Astrocyte (in vitro differentiated cells and primary cell): ENCODE data around the gene MYO5A. TPM values are rescaled to one million over a fixed set of nuclear protein-coding genes. Genes with fewer than 3 reads are reported as not detected.
"Not testable (repeated sequence)": the region's sequence is repeated elsewhere in the genome, so short reads cannot be mapped to it uniquely, and the experiment has no call there.

Experiments
- DNase-seq: peaks from one replicate; pipeline ENCODE4 v3.0.0-alpha.2; 2010; ENCODE audit warnings: low read depth
- FAIRE-seq: peaks from 2 replicates; lab custom pipeline; 2011; peaks lifted over from hg19 to GRCh38; lab: Jason Lieb, UNC
- H2AFZ ChIP-seq: 2 replicates; pipeline ENCODE4 v1.6.0; 2012; ENCODE audit warnings: low read depth, low read length, inconsistent platforms
- H3K27ac ChIP-seq: 2 replicates; pipeline ENCODE4 v1.5.1; 2011; ENCODE audit warnings: low read depth, low read length, inconsistent platforms
- H3K27me3 ChIP-seq: 2 replicates; pipeline ENCODE4 v1.6.0; 2011; ENCODE audit warnings: low read length, inconsistent platforms; ENCODE audit not compliant: insufficient read depth
- H3K36me3 ChIP-seq: 2 replicates; pipeline ENCODE4 v1.5.1; 2011; ENCODE audit warnings: low read length, inconsistent platforms; ENCODE audit not compliant: insufficient read depth
- H3K4me1 ChIP-seq: 2 replicates; pipeline ENCODE4 v1.5.1; 2011; ENCODE audit warnings: low read length, inconsistent platforms; ENCODE audit not compliant: insufficient read depth
- H3K4me2 ChIP-seq: 2 replicates; pipeline ENCODE4 v1.6.0; 2012; ENCODE audit warnings: low read length, inconsistent platforms
- H3K4me3 ChIP-seq: 2 replicates; pipeline ENCODE4 v1.5.1; 2011; ENCODE audit warnings: low read depth, mild to moderate bottlenecking, low read length, inconsistent platforms; ENCODE audit not compliant: insufficient read depth
- H3K79me2 ChIP-seq: 2 replicates; pipeline ENCODE4 v1.6.0; 2012; ENCODE audit warnings: mild to moderate bottlenecking, low read length, inconsistent platforms; ENCODE audit not compliant: insufficient read depth
- H3K9ac ChIP-seq: 2 replicates; pipeline ENCODE4 v1.6.0; 2012; ENCODE audit warnings: mild to moderate bottlenecking, low read length, inconsistent platforms
- H3K9me3 ChIP-seq: 2 replicates; pipeline ENCODE4 v1.5.1; 2012; ENCODE audit warnings: low read depth, mild to moderate bottlenecking, low read length, inconsistent platforms; ENCODE audit not compliant: insufficient read depth
- H4K20me1 ChIP-seq: 2 replicates; pipeline ENCODE4 v1.6.0; 2012; ENCODE audit warnings: low read length, inconsistent platforms; ENCODE audit not compliant: insufficient read depth
- H3K27ac Mint-ChIP-seq: one replicate; pipeline ENCODE4 v1.8.0; 2021; ENCODE audit warnings: mild to moderate bottlenecking, mixed read lengths; ENCODE audit not compliant: unreplicated experiment
- H3K27me3 Mint-ChIP-seq: one replicate; pipeline ENCODE4 v1.8.0; 2021; ENCODE audit warnings: low read depth, mixed read lengths; ENCODE audit not compliant: unreplicated experiment
- H3K36me3 Mint-ChIP-seq: one replicate; pipeline ENCODE4 v1.8.0; 2021; ENCODE audit warnings: low read depth, mixed read lengths; ENCODE audit not compliant: unreplicated experiment
- H3K4me1 Mint-ChIP-seq: one replicate; pipeline ENCODE4 v1.8.0; 2021; ENCODE audit warnings: low read depth, mixed read lengths; ENCODE audit not compliant: unreplicated experiment
- H3K4me3 Mint-ChIP-seq: one replicate; pipeline ENCODE4 v1.8.0; 2021; ENCODE audit warnings: mild to moderate bottlenecking, moderate library complexity, mixed read lengths; ENCODE audit not compliant: unreplicated experiment
- H3K9me3 Mint-ChIP-seq: one replicate; pipeline ENCODE4 v1.8.0; 2021; ENCODE audit warnings: mild to moderate bottlenecking, mixed read lengths; ENCODE audit not compliant: unreplicated experiment
- CTCF ChIP-seq: IDR thresholded peaks from 2 replicates; pipeline ENCODE4 v1.5.1; 2011; ENCODE audit warnings: low read depth, mild to moderate bottlenecking, inconsistent platforms, low read length, moderate library complexity; ENCODE audit not compliant: insufficient read depth
- EZH2 ChIP-seq: IDR thresholded peaks from 2 replicates; pipeline ENCODE4 v1.6.1; 2012; ENCODE audit warnings: mild to moderate bottlenecking, low read length, inconsistent platforms; ENCODE audit not compliant: insufficient read depth
- total RNA-seq: library from RNA; stranded (reverse); gene quantifications from 2 replicates; pipeline ENCODE4 v1.2.1, GENCODE V29; 2021

MYO5A gene
- total RNA-seq, 1 donor from 2014 or later = 47.6 TPM

GRCh38 chr15:52575072-52575471 is 46.4 kb upstream of the MYO5A start:
- no peak overlapping the region for H3K4me3 Mint-ChIP-seq
- Histone ChIP-seq H3K27me3 (no peaks in the 10 kb centered on the region), H3K4me1 (no peaks in the 10 kb centered on the region), H3K36me3 (no peaks in the 10 kb centered on the region), H3K4me2 (no peak overlapping the region), H3K27ac (no peak overlapping the region), H3K9ac (no peak overlapping the region), H4K20me1 (no peaks in the 10 kb centered on the region), H3K79me2 (no peaks in the 10 kb centered on the region), H3K4me3 (no peak overlapping the region), H2AFZ (no peak overlapping the region), H3K9me3 (no peaks in the 10 kb centered on the region)
- DNase-seq = no peak
- H3K9me3 Mint-ChIP-seq = peaks cover 1% of the 10 kb centered on the region
- H3K27ac Mint-ChIP-seq = no peak overlapping the region
- no peaks in the 10 kb centered on the region for H3K4me1 Mint-ChIP-seq
- peaks cover 7% of the 10 kb centered on the region for H3K36me3 Mint-ChIP-seq
- no peak for FAIRE-seq
- TF ChIP-seq EZH2 = no peak
- no peak for TF ChIP-seq CTCF
- no peaks in the 10 kb centered on the region for H3K27me3 Mint-ChIP-seq

DNA sequence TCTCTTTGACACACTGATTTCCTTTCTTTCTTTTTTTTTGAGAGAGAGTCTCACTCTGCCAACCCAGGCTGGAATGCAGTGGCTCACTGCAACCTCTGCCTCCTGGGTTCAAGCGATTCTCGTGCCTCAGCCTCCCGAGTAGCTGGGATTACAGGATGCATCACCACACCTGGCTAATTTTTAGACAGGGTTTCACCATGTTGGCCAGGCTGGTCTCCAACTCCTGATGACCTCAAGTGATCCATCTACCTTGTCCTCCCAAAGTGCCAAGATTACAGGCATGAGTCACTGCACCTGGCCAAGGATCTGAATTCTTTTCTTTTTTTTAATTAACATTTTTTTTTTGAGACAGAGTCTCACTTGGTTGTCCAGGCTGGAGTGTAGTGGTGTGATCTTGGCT is 45.9 kb upstream of the MYO5A start:
- H3K4me3 ChIP-seq, H3K4me3 Mint-ChIP-seq, H3K27me3 ChIP-seq, H3K9ac ChIP-seq, H3K36me3 ChIP-seq, H3K27ac ChIP-seq, H3K36me3 Mint-ChIP-seq, H3K9me3 ChIP-seq, H3K4me2 ChIP-seq, DNase-seq, H3K79me2 ChIP-seq, FAIRE-seq, H4K20me1 ChIP-seq, H3K4me1 ChIP-seq, H3K27ac Mint-ChIP-seq, H3K9me3 Mint-ChIP-seq, H3K27me3 Mint-ChIP-seq, H2AFZ ChIP-seq, H3K4me1 Mint-ChIP-seq: not testable (repeated sequence)

GRCh38 chr15:52568601-52569585 is 40.2 kb upstream of the MYO5A start, which contains the start of gene ARPP19:
Gene ARPP19, minus strand, starts transcription at chr15:52569030. Its CDS starts 138 bp downstream, at chr15:52568892.
- TF ChIP-seq CTCF (no peak), EZH2 (no peak)
- Histone ChIP-seq H3K27me3 (no peaks in the 10 kb centered on the region), H3K4me1 (peaks cover 13% of the 10 kb centered on the region), H4K20me1 (peaks cover 40% of the 10 kb centered on the region), H2AFZ (peak within 1 kb of the TSS; percentile 86), H3K4me2 (peak within 1 kb of the TSS; percentile 87), H3K79me2 (peaks cover 49% of the 10 kb centered on the region), H3K4me3 (peak within 1 kb of the TSS; percentile 93), H3K9me3 (no peaks in the 10 kb centered on the region), H3K27ac (peak within 1 kb of the TSS; percentile 95), H3K36me3 (no peaks in the 10 kb centered on the region), H3K9ac (peak within 1 kb of the TSS; percentile 93)
- no peaks in the 10 kb centered on the region for H3K9me3 Mint-ChIP-seq
- peak; percentile 84 for DNase-seq
- peak within 1 kb of the TSS; percentile 98 for H3K27ac Mint-ChIP-seq
- no peak for FAIRE-seq
- peak within 1 kb of the TSS; percentile 98 for H3K4me3 Mint-ChIP-seq
- H3K36me3 Mint-ChIP-seq = no peaks in the 10 kb centered on the region
- peaks cover 13% of the 10 kb centered on the region for H3K4me1 Mint-ChIP-seq
- no peaks in the 10 kb centered on the region for H3K27me3 Mint-ChIP-seq
